ENCODE data around the gene FAM76A. TPM values are rescaled to one million over a fixed set of nuclear protein-coding genes. Genes with fewer than 3 reads are reported as not detected.

Gene FAM76A
- total and polyA plus RNA-seq, 7 experiments from 2014 or later = 9.0 to 25.2 (median 17.4) TPM

GRCh38 chr1:27719286-27720251 lies 6.2 kb upstream of the FAM76A start:
- peak in 4 of 9 donors; percentile 13 to 29 (median 14) for DNase-seq
- Histone ChIP-seq H3K9me3 (ENCODE audit: control insufficient read depth in 2 of 3, low read length in 3 of 3) (no peaks in the 10 kb centered on the region), H3K36me3 (ENCODE audit: control insufficient read depth in 2 of 3, insufficient read depth in 3 of 3, low read length in 3 of 3) (no peaks in the 10 kb centered on the region), H3K27ac (ENCODE audit: low read depth, low read length) (no peak overlapping the region), H3K27me3 (ENCODE audit: control insufficient read depth in 2 of 2, insufficient read depth in 2 of 2, low read length in 2 of 2) (no peaks in the 10 kb centered on the region), H3K4me1 (ENCODE audit: control insufficient read depth in 2 of 2, insufficient read depth in 2 of 2, low read length in 2 of 2) (peaks cover 0 to 2% of the 10 kb centered on the region in 2 donors), H3K4me3 (ENCODE audit: low read length) (no peak overlapping the region)
- Mint-ChIP-seq H3K9me3 (peaks cover 1 to 14% (median 11%) of the 10 kb centered on the region in 11 donors), H3K27me3 (peaks cover 6 to 31% (median 17%) of the 10 kb centered on the region in 5 donors), H3K36me3 (peaks cover 4 to 6% (median 5%) of the 10 kb centered on the region in 5 donors), H3K27ac (peak overlapping the region in 1 of 9 donors; percentile 28), H3K4me1 (peaks cover 0 to 2% (median 1%) of the 10 kb centered on the region in 7 donors), H3K4me3 (no peak overlapping the region)
- CTCF ChIA-PET = interaction anchor here (1.6 kb wide), 1 partner anchor 50 kb away, joined by 7 read pairs; no protein-coding TSS in a partner anchor
- intact Hi-C loops (cut with micrococcal nuclease) = loop anchor here in 1 of 2 donors (1.0 kb wide), 1 partner anchor 50 kb away; no protein-coding TSS in a partner anchor
- POLR2A ChIA-PET = interaction anchor here (0.6 to 1.3 kb wide), 3 partner anchors 48 to 111 kb away, joined by 4 to 5 read pairs (median 5); partner anchors contain the start of gene IFI6
- peak; percentile 45 for ATAC-seq

DNA sequence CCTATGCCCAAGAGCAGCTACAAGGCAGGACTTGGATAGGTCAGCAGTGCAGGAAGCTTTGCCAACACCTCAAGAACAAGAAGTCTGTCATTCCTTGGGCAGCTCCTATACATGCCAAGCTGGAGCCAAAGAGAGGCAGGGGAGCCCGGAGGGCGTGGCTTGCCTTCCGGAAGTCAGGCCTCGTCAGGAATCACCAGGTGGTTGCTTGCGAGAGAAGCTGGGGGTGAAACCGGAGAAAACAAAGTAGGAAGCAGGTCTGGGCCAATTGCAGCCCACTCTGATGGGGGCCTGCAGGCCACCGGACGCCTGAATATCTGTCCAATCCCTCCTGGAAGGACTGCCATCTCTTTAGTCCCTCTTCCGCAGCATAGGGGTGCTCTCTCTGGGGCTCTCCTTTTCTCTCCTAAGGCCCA lies 794 bp upstream of the FAM76A start:
- Mint-ChIP-seq H3K4me3 (peak overlapping the region; percentile 86 to 93 (median 90)), H3K27me3 (peaks cover 0 to 4% (median 0%) of the 10 kb centered on the region in 5 donors), H3K36me3 (peaks cover 4 to 13% (median 6%) of the 10 kb centered on the region in 5 donors), H3K4me1 (peaks cover 9 to 34% (median 23%) of the 10 kb centered on the region in 7 donors), H3K9me3 (no peaks in the 10 kb centered on the region), H3K27ac (peak overlapping the region; percentile 93 to 100 (median 98))
- Histone ChIP-seq H3K4me3 (ENCODE audit: low read length) (peak overlapping the region; percentile 67), H3K36me3 (ENCODE audit: control insufficient read depth in 2 of 3, insufficient read depth in 3 of 3, low read length in 3 of 3) (peaks cover 0 to 5% (median 0%) of the 10 kb centered on the region in 3 experiments), H3K9me3 (ENCODE audit: control insufficient read depth in 2 of 3, low read length in 3 of 3) (no peaks in the 10 kb centered on the region), H3K27ac (ENCODE audit: low read depth, low read length) (peak overlapping the region; percentile 88), H3K27me3 (ENCODE audit: control insufficient read depth in 2 of 2, insufficient read depth in 2 of 2, low read length in 2 of 2) (no peaks in the 10 kb centered on the region), H3K4me1 (ENCODE audit: control insufficient read depth in 2 of 2, insufficient read depth in 2 of 2, low read length in 2 of 2) (peaks cover 7 to 17% of the 10 kb centered on the region in 2 donors)
- POLR2A ChIA-PET = interaction anchor here (0.6 to 2.1 kb wide), 10 partner anchors 13 to 943 kb away, joined by 3 to 15 read pairs (median 4); partner anchors contain the start of genes GMEB1, IFI6 and STX12
- intact Hi-C loops (cut with micrococcal nuclease) = loop anchor here (1.0 to 5.0 kb wide), 13 partner anchors 48 to 857 kb away; partner anchors contain the start of genes EYA3 (in 2 of the 2), IFI6 (in 2 of the 2), PPP1R8 (in 2 of the 2) and STX12 (in 2 of the 2)
- CTCF ChIA-PET = interaction anchor here (0.7 to 2.0 kb wide), 7 partner anchors 54 to 219 kb away, joined by 3 to 12 read pairs (median 3); no protein-coding TSS in a partner anchor
- ATAC-seq (no peak), DNase-seq (peak in 2 of 9 donors; percentile 4 to 29)

GRCh38 chr1:27726173-27727044 lies 648 bp downstream of the FAM76A start:
- Mint-ChIP-seq H3K4me3 (peak overlapping the region; percentile 80 to 93 (median 86)), H3K4me1 (peaks cover 9 to 40% (median 30%) of the 10 kb centered on the region in 7 donors), H3K27ac (peak overlapping the region in 8 of 9 donors; percentile 28 to 92 (median 82)), H3K9me3 (no peaks in the 10 kb centered on the region), H3K36me3 (peaks cover 4 to 18% (median 11%) of the 10 kb centered on the region in 5 donors), H3K27me3 (no peaks in the 10 kb centered on the region)
- POLR2A ChIA-PET = interaction anchor here (0.6 to 2.1 kb wide), 10 partner anchors 45 to 956 kb away, joined by 3 to 15 read pairs (median 4); partner anchors contain the start of genes GMEB1, IFI6 and STX12
- Histone ChIP-seq H3K27ac (ENCODE audit: low read depth, low read length) (peak overlapping the region; percentile 91), H3K4me1 (ENCODE audit: control insufficient read depth in 2 of 2, insufficient read depth in 2 of 2, low read length in 2 of 2) (peaks cover 7 to 17% of the 10 kb centered on the region in 2 donors), H3K4me3 (ENCODE audit: low read length) (peak overlapping the region; percentile 77), H3K36me3 (ENCODE audit: control insufficient read depth in 2 of 3, insufficient read depth in 3 of 3, low read length in 3 of 3) (peaks cover 0 to 9% (median 0%) of the 10 kb centered on the region in 3 experiments), H3K27me3 (ENCODE audit: control insufficient read depth in 2 of 2, insufficient read depth in 2 of 2, low read length in 2 of 2) (no peaks in the 10 kb centered on the region), H3K9me3 (ENCODE audit: control insufficient read depth in 2 of 3, low read length in 3 of 3) (no peaks in the 10 kb centered on the region)
- CTCF ChIA-PET = interaction anchor here (0.6 to 2.0 kb wide), 6 partner anchors 57 to 470 kb away, joined by 3 to 12 read pairs (median 3); no protein-coding TSS in a partner anchor
- DNase-seq (peak in 2 of 9 donors; percentile 37 to 59), ATAC-seq (no peak)
- intact Hi-C loops (cut with micrococcal nuclease) = loop anchor here (5.0 kb wide), 3 partner anchors 199 to 856 kb away; no protein-coding TSS in a partner anchor

GRCh38 chr1:27727126-27727525 lies 1.4 kb downstream of the FAM76A start:
- ChIA-PET POLR2A (interaction anchor here (2.1 kb wide), 1 partner anchor 46 kb away, joined by 13 read pairs; the partner anchor contains the start of gene STX12), CTCF (interaction anchor here (0.9 kb wide), 1 partner anchor 58 kb away, joined by 3 read pairs; no protein-coding TSS in a partner anchor)
- H3K27me3 Mint-ChIP-seq = no peaks in the 10 kb centered on the region
- H3K9me3 ChIP-seq (ENCODE audit: control insufficient read depth in 2 of 3, low read length in 3 of 3) = no peaks in the 10 kb centered on the region
- DNase-seq = no peak
- H3K27ac Mint-ChIP-seq = peak overlapping the region in 5 of 9 donors; percentile 11 to 84 (median 28)
- peak overlapping the region; percentile 7 for H3K27ac ChIP-seq (ENCODE audit: low read depth, low read length)
- peaks cover 9 to 40% (median 30%) of the 10 kb centered on the region in 7 donors for H3K4me1 Mint-ChIP-seq
- H3K4me1 ChIP-seq (ENCODE audit: control insufficient read depth in 2 of 2, insufficient read depth in 2 of 2, low read length in 2 of 2) = peaks cover 7 to 17% of the 10 kb centered on the region in 2 donors
- intact Hi-C loops (cut with micrococcal nuclease) = loop anchor here (5.0 kb wide), 3 partner anchors 200 to 855 kb away; no protein-coding TSS in a partner anchor
- ATAC-seq = no peak
- H3K27me3 ChIP-seq (ENCODE audit: control insufficient read depth in 2 of 2, insufficient read depth in 2 of 2, low read length in 2 of 2) = no peaks in the 10 kb centered on the region
- H3K9me3 Mint-ChIP-seq = no peaks in the 10 kb centered on the region
- peaks cover 0 to 9% (median 0%) of the 10 kb centered on the region in 3 experiments for H3K36me3 ChIP-seq (ENCODE audit: control insufficient read depth in 2 of 3, insufficient read depth in 3 of 3, low read length in 3 of 3)
- H3K4me3 Mint-ChIP-seq = peak overlapping the region in 7 of 10 donors; percentile 80 to 88 (median 84)
- no peak overlapping the region for H3K4me3 ChIP-seq (ENCODE audit: low read length)
- peaks cover 4 to 18% (median 11%) of the 10 kb centered on the region in 5 donors for H3K36me3 Mint-ChIP-seq

DNA sequence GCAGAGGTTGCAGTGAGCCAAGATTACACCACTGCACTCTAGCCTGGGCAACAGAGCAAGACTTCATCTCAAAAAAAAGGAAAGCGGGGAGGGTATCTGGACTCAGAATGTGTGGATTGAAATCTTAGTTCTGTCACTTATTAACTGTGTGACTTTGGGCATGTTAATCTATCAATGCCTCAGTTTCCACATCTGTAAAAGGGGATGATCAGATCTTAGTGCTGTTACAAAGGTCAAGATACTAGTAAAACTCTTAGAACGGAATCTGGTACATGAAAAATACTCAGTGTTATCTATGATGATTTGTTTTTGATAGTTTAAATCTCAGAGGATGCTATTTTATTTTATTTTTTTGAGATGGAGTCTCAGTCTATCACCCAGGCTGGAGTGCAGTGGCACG lies 10.5 kb downstream of the FAM76A start:
- DNase-seq = no peak
- H3K4me3 Mint-ChIP-seq = no peak overlapping the region
- Histone ChIP-seq H3K27me3 (ENCODE audit: control insufficient read depth in 2 of 2, insufficient read depth in 2 of 2, low read length in 2 of 2) (no peaks in the 10 kb centered on the region), H3K27ac (ENCODE audit: low read depth, low read length) (no peak overlapping the region), H3K4me3 (ENCODE audit: low read length) (no peak overlapping the region), H3K36me3 (ENCODE audit: control insufficient read depth in 2 of 3, insufficient read depth in 3 of 3, low read length in 3 of 3) (peaks cover 0 to 54% (median 3%) of the 10 kb centered on the region in 3 experiments), H3K4me1 (ENCODE audit: control insufficient read depth in 2 of 2, insufficient read depth in 2 of 2, low read length in 2 of 2) (no peaks in the 10 kb centered on the region), H3K9me3 (ENCODE audit: control insufficient read depth in 2 of 3, low read length in 3 of 3) (no peaks in the 10 kb centered on the region)
- intact Hi-C loops (cut with micrococcal nuclease) = no loop called here
- no peaks in the 10 kb centered on the region for H3K27me3 Mint-ChIP-seq
- H3K36me3 Mint-ChIP-seq = peaks cover 13 to 54% (median 28%) of the 10 kb centered on the region in 5 donors
- H3K27ac Mint-ChIP-seq = no peak overlapping the region
- POLR2A ChIA-PET = no interaction called here
- H3K4me1 Mint-ChIP-seq = peaks cover 0 to 10% (median 0%) of the 10 kb centered on the region in 7 donors
- no peaks in the 10 kb centered on the region for H3K9me3 Mint-ChIP-seq
- CTCF ChIA-PET = no interaction called here
- ATAC-seq = no peak

All from naive thymus-derived CD4-positive, alpha-beta T cell (primary cell).